Measurements from ENCODE around the gene PYGM. TPM values are rescaled to one million over a fixed set of nuclear protein-coding genes. Genes with fewer than 3 reads are reported as not detected.

The PYGM gene
- total and polyA plus RNA-seq, 9 donors: 0.24 to 12.0 (median 3.1) TPM

- Histone ChIP-seq H3K27ac (no peak overlapping the region), H3K4me3 (no peak overlapping the region), H3K36me3 (no peaks in the 10 kb centered on the region), H3K4me1 (ENCODE audit: insufficient read depth) (peaks cover 2% of the 10 kb centered on the region), H3K9me3 (no peaks in the 10 kb centered on the region), H3K27me3 (no peaks in the 10 kb centered on the region)
- intact Hi-C loops (cut with DNase I): no loop called here
- 78 to 87% (median 82%) methylated on average over 9 of the region's 9 CpGs for WGBS, 3 donors
- TF ChIP-seq, protein P1, sequence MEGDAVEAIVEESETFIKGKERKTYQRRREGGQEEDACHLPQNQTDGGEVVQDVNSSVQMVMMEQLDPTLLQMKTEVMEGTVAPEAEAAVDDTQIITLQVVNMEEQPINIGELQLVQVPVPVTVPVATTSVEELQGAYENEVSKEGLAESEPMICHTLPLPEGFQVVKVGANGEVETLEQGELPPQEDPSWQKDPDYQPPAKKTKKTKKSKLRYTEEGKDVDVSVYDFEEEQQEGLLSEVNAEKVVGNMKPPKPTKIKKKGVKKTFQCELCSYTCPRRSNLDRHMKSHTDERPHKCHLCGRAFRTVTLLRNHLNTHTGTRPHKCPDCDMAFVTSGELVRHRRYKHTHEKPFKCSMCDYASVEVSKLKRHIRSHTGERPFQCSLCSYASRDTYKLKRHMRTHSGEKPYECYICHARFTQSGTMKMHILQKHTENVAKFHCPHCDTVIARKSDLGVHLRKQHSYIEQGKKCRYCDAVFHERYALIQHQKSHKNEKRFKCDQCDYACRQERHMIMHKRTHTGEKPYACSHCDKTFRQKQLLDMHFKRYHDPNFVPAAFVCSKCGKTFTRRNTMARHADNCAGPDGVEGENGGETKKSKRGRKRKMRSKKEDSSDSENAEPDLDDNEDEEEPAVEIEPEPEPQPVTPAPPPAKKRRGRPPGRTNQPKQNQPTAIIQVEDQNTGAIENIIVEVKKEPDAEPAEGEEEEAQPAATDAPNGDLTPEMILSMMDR (IDR thresholded peaks at IDR 0.05): no peak
- TF ChIP-seq EP300 (IDR thresholded peaks at IDR 0.05) (no peak), POLR2A (IDR thresholded peaks at IDR 0.05) (no peak)
- peak in 1 of 5 donors; percentile 31 for DNase-seq
Observed at GRCh38 chr11:64801158-64801464, 41.3 kb upstream of the PYGM start.

DNA sequence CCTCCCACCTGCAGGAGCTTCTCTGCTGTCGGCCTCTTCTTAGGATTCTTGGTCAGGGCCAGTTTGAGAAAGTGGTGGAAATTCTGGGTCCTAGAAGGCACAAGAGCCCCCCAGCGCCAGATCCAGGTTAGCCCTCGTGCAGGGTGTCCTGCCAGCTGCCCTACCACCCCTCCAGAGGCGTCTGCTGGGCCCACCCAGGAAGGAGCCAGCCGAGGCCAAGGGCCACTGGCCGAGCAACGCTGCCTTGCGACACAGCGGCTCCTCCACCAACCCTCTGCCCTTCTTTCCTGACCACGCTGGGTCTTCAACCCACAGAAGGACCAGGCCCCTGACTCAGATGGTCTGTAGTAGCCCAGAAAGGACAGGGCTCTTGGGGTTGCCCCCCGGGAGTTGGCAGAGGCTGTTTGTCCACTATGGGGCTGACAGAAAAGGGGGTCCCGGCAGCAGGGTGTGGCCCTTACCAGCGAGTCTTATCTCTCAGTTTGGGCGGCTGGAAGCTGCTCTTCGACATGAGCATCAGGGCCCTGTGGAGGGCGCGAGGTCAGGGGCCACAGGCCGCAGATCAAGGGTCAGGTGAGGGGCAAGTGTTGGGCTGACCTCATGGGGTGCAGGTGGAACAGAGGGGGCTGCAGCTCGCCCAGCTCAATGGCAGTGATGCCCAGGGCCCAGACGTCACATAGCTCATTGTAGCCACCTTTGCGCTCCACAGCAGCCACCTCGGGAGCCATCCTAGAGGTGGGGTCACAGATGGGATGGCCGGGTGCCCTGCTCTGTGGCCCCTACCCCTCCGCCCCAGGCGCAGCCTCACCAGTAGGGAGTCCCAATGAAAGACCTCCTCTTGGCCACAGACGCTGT is 40.8 kb upstream of the PYGM start:
- no peak overlapping the region for H3K4me3 ChIP-seq
- H3K27ac ChIP-seq: no peak overlapping the region

DNA sequence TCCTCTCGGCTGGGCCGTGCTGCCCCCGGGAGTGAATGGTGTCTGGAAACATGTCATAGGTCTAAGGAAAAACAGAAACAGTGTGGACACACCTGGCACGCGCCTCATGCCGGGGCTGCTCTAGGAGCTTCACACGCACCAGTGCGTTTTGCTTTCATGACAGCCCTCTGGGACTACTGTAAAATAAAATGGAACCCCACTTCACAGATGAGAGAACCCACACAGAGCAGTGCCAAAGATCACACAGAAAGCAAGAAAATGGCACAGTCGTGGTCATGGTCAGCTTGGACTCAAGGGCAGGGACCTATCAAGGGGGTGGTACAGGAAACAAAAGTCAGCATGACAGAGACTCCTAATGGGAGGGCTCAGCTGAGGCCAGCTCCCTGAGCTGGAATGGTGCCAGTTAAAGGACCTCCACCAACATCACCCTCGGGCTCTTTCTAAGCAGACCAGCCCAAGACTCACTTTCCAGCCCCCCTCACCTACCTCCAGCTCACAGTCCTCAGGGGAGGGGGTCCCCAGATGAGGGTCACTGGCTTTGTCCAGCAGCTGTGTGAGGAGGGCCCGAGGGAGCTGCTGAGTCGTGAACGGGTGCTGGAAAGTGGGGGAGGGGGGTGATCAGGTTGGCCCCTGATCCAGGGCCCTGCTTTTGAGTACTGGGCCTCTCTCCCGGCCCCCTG is 40.0 kb upstream of the PYGM start:
- H3K27ac ChIP-seq: no peak overlapping the region
- 53 to 61% (median 54%) methylated on average over 14 of the region's 14 CpGs for WGBS, 3 donors

More for the DNA sequence above, 40.8 kb upstream of the PYGM start:
- TF ChIP-seq EP300 (IDR thresholded peaks at IDR 0.05) (no peak), POLR2A (IDR thresholded peaks at IDR 0.05) (no peak)
- TF ChIP-seq, protein P1 (IDR thresholded peaks at IDR 0.05): no peak
- Histone ChIP-seq H3K9me3 (no peaks in the 10 kb centered on the region), H3K4me1 (ENCODE audit: insufficient read depth) (peaks cover 2% of the 10 kb centered on the region), H3K36me3 (no peaks in the 10 kb centered on the region), H3K27me3 (no peaks in the 10 kb centered on the region)
- intact Hi-C loops (cut with DNase I): no loop called here
- 81 to 84% (median 81%) methylated on average over 26 of the region's 26 CpGs for WGBS, 3 donors
- DNase-seq: peak in 1 of 5 donors; percentile 40

DNA sequence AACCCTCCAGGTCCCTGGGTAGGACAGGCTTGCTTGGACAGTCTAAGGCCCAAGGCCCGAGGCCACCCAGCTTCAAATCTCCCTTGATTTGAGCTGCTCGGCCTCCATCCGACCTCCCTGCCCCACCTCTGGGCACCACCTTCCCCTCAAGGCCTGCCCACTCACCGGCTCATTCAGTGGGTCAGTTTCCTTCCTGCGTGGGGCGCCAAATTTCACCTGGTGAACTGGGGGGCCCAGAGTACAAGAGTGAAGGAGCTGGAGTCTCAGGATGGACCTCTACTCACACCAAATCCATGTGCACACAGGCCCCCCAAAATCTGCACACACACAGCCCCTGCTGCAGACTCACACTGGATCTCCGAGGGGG is 39.5 kb upstream of the PYGM start:
- no peaks in the 10 kb centered on the region for H3K9me3 ChIP-seq
- 68 to 83% (median 78%) methylated on average over 7 of the region's 7 CpGs for WGBS, 3 donors
- TF ChIP-seq, protein P1 (IDR thresholded peaks at IDR 0.05): no peak
- TF ChIP-seq POLR2A (IDR thresholded peaks at IDR 0.05) (no peak), EP300 (IDR thresholded peaks at IDR 0.05) (no peak)
- H3K4me3 ChIP-seq: no peak overlapping the region
- peaks cover 2% of the 10 kb centered on the region for H3K4me1 ChIP-seq (ENCODE audit: insufficient read depth)
- no peaks in the 10 kb centered on the region for H3K36me3 ChIP-seq
- intact Hi-C loops (cut with DNase I): no loop called here
- DNase-seq: no peak
- no peak overlapping the region for H3K27ac ChIP-seq
- H3K27me3 ChIP-seq: no peaks in the 10 kb centered on the region

More for the DNA sequence above, 40.0 kb upstream of the PYGM start:
- H3K27me3 ChIP-seq: no peaks in the 10 kb centered on the region
- H3K9me3 ChIP-seq: no peaks in the 10 kb centered on the region
- peaks cover 2% of the 10 kb centered on the region for H3K4me1 ChIP-seq (ENCODE audit: insufficient read depth)
- TF ChIP-seq, protein P1 (IDR thresholded peaks at IDR 0.05): no peak
- TF ChIP-seq EP300 (IDR thresholded peaks at IDR 0.05): no peak
- TF ChIP-seq POLR2A (IDR thresholded peaks at IDR 0.05): no peak
- DNase-seq: no peak
- no peak overlapping the region for H3K4me3 ChIP-seq
- intact Hi-C loops (cut with DNase I): no loop called here
- no peaks in the 10 kb centered on the region for H3K36me3 ChIP-seq
